Astrocyte (in vitro differentiated cells and primary cell): Measurements from ENCODE around the gene PATJ.

Experiments used
- CTCF ChIP-seq: IDR thresholded peaks from 2 replicates; pipeline ENCODE4 v1.5.1; 2011; ENCODE audit warnings: low read depth, mild to moderate bottlenecking, inconsistent platforms, low read length, moderate library complexity; ENCODE audit not compliant: insufficient read depth
- EZH2 ChIP-seq: IDR thresholded peaks from 2 replicates; pipeline ENCODE4 v1.6.1; 2012; ENCODE audit warnings: mild to moderate bottlenecking, low read length, inconsistent platforms; ENCODE audit not compliant: insufficient read depth

GRCh38 chr1:62227496-62227895 is 485.2 kb downstream of the PATJ start:
- TF ChIP-seq CTCF (no peak), EZH2 (no peak)
